H1 (cell line): Measurements from ENCODE around the gene NFE2L2. TPM values are rescaled to one million over a fixed set of nuclear protein-coding genes. Genes with fewer than 3 reads are reported as not detected.
A peak's percentile ranks its signal among the peaks of the same experiment; 100 is the strongest.

Experiments
- CTCF ChIA-PET: fragments of 300-600 bp; sonication (Branson Sonifier 250); formaldehyde crosslinking; loops from one replicate; lab custom pipeline; 2021; ENCODE audit not compliant: partially characterized antibody; lab: Charles Lee
- POLR2A ChIA-PET: fragments of 300-600 bp; sonication (Branson Sonifier 250); formaldehyde crosslinking; loops from one replicate; lab custom pipeline; 2021; ENCODE audit warnings: inconsistent platforms; ENCODE audit not compliant: partially characterized antibody; lab: Charles Lee
- DNase-seq, 2 experiments: peaks; one replicate each; pipeline versions ENCODE4 v3.0.0 to v3.0.0-alpha.2; 2010 to 2022; ENCODE audit warnings: low spot score in 2 of 2, low read depth in 1 of 2, mixed read lengths in 1 of 2
- FAIRE-seq: peaks from 2 replicates; lab custom pipeline; 2011; peaks lifted over from hg19 to GRCh38; lab: Jason Lieb, UNC
- H2AFZ ChIP-seq: 2 replicates; pipeline ENCODE4 v1.8.1; 2012; ENCODE audit warnings: low read length, inconsistent platforms
- H2AK5ac ChIP-seq: 2 replicates; pipeline ENCODE4 v1.6.1; 2013; ENCODE audit warnings: low read depth, low read length
- H2BK120ac ChIP-seq: replicated peaks from 2 replicates; pipeline ENCODE3; 2013; ENCODE audit warnings: low read depth, low read length, inconsistent platforms
- H2BK12ac ChIP-seq: 2 replicates; pipeline ENCODE4 v1.6.1; 2013; ENCODE audit warnings: low read depth, low read length
- H2BK15ac ChIP-seq: 2 replicates; pipeline ENCODE4 v1.6.1; 2013; ENCODE audit warnings: low read length
- H2BK20ac ChIP-seq: 2 replicates; pipeline ENCODE4 v1.6.1; 2013; ENCODE audit warnings: low read length
- H2BK5ac ChIP-seq: 2 replicates; pipeline ENCODE4 v1.6.1; 2013; ENCODE audit warnings: low read depth, low read length
- H3K14ac ChIP-seq: 2 replicates; pipeline ENCODE4 v1.6.1; 2013; ENCODE audit warnings: inconsistent platforms; ENCODE audit not compliant: insufficient read length
- H3K18ac ChIP-seq: 2 replicates; pipeline ENCODE4 v1.6.1; 2013; ENCODE audit warnings: low read length; ENCODE audit errors: extremely low read depth
- H3K23ac ChIP-seq: 2 replicates; pipeline ENCODE4 v1.6.1; 2013; ENCODE audit warnings: inconsistent platforms; ENCODE audit not compliant: insufficient read length
- H3K23me2 ChIP-seq: 2 replicates; pipeline ENCODE4 v1.6.1; 2013; ENCODE audit warnings: low read depth, low read length
- H3K27ac ChIP-seq: 2 replicates; pipeline ENCODE4 v1.6.1; 2011; ENCODE audit warnings: low read depth, low read length, inconsistent platforms
- H3K27me3 ChIP-seq, 4 experiments: replicated peaks in 1 of 4; 1 replicate in 1 of 4; 2 replicates in 3 of 4; pipeline versions ENCODE4 v1.6.1 to v1.8.1; 2011 to 2013; ENCODE audit warnings: low read length in 3 of 4, mild to moderate bottlenecking in 3 of 4, inconsistent platforms in 2 of 4, mixed read lengths in 2 of 4, moderate library complexity in 1 of 4; ENCODE audit not compliant: control insufficient read depth in 3 of 4, insufficient read depth in 3 of 4; ENCODE audit errors: extremely low read depth in 1 of 4
- H3K36me3 ChIP-seq, 4 experiments: 2 replicates each; pipeline versions ENCODE4 v1.6.1 to v1.8.1; 2011 to 2013; ENCODE audit warnings: mild to moderate bottlenecking in 4 of 4, low read length in 3 of 4, moderate library complexity in 2 of 4, control low read depth in 1 of 4, inconsistent platforms in 1 of 4; ENCODE audit not compliant: insufficient read depth in 4 of 4, control insufficient read depth in 2 of 4
- H3K4ac ChIP-seq: replicated peaks from 2 replicates; pipeline ENCODE3; 2013; ENCODE audit warnings: low read length, low read depth, mixed read lengths, inconsistent platforms; ENCODE audit not compliant: insufficient read length
- H3K4me1 ChIP-seq, 4 experiments: replicated peaks in 1 of 4; 1 replicate in 1 of 4; 2 replicates in 3 of 4; pipeline versions ENCODE4 v1.6.1 to v1.8.1; 2011 to 2013; ENCODE audit warnings: low read length in 3 of 4, inconsistent platforms in 2 of 4, mixed read lengths in 1 of 4; ENCODE audit not compliant: insufficient read depth in 4 of 4, control insufficient read depth in 3 of 4
- H3K4me2 ChIP-seq, 2 experiments: 2 replicates each; pipeline versions ENCODE4 v1.6.1 to v1.8.1; 2011 to 2013; ENCODE audit warnings: low read depth in 2 of 2, low read length in 2 of 2, control low read depth in 1 of 2, inconsistent platforms in 1 of 2, mild to moderate bottlenecking in 1 of 2; ENCODE audit not compliant: insufficient read depth in 1 of 2
- H3K4me3 ChIP-seq, 4 experiments: fragments of 200-600, 300-600 bp in 1 of 4; sonication (generic), shearing (Covaris generic), sonication (Bioruptor Twin) in 1 of 4; 2 replicates each; pipeline versions ENCODE4 v1.5.1 to v1.8.1; 2011 to 2016; ENCODE audit warnings: low read length in 4 of 4, low read depth in 3 of 4, control low read depth in 2 of 4, inconsistent platforms in 2 of 4, mild to moderate bottlenecking in 2 of 4, mixed read lengths in 1 of 4, moderate library complexity in 1 of 4; ENCODE audit not compliant: insufficient read depth in 2 of 4; ENCODE audit errors: extremely low read depth in 1 of 4
- H3K56ac ChIP-seq: replicated peaks from 2 replicates; pipeline ENCODE3; 2013; ENCODE audit warnings: low read depth, mild to moderate bottlenecking, mixed read lengths, low read length, inconsistent platforms; ENCODE audit not compliant: insufficient read length
- H3K79me1 ChIP-seq: 2 replicates; pipeline ENCODE4 v1.6.1; 2013; ENCODE audit warnings: low read depth, low read length, control low read depth
- H3K79me2 ChIP-seq, 2 experiments: 2 replicates each; pipeline versions ENCODE4 v1.6.1 to v1.8.1; 2012 to 2013; ENCODE audit warnings: low read length in 2 of 2, mild to moderate bottlenecking in 2 of 2, inconsistent platforms in 1 of 2; ENCODE audit not compliant: insufficient read depth in 2 of 2, control insufficient read depth in 1 of 2
- H3K9ac ChIP-seq, 4 experiments: replicated peaks in 1 of 4; 1 replicate in 1 of 4; 2 replicates in 3 of 4; pipeline versions ENCODE4 v1.6.1 to v1.8.1; 2011 to 2013; ENCODE audit warnings: low read depth in 3 of 4, low read length in 3 of 4, control low read depth in 2 of 4, mild to moderate bottlenecking in 2 of 4, moderate library complexity in 2 of 4, inconsistent platforms in 1 of 4; ENCODE audit errors: extremely low read depth in 1 of 4
- H3K9me3 ChIP-seq, 2 experiments: 2 replicates each; pipeline versions ENCODE4 v1.6.1 to v1.8.1; 2012 to 2013; ENCODE audit warnings: mild to moderate bottlenecking in 2 of 2, moderate library complexity in 2 of 2, control low read depth in 1 of 2, inconsistent platforms in 1 of 2, low read depth in 1 of 2, low read length in 1 of 2, mixed read lengths in 1 of 2; ENCODE audit not compliant: insufficient read depth in 2 of 2
- H4K20me1 ChIP-seq, 2 experiments: replicated peaks in 1 of 2; 2 replicates each; pipeline versions ENCODE3 to v1.8.1; 2011 to 2013; ENCODE audit warnings: inconsistent platforms in 2 of 2, low read length in 2 of 2, mild to moderate bottlenecking in 1 of 2; ENCODE audit not compliant: insufficient read depth in 2 of 2, control insufficient read depth in 1 of 2
- H4K5ac ChIP-seq: 2 replicates; pipeline ENCODE4 v1.6.1; 2013; ENCODE audit warnings: low read length, low read depth, mixed read lengths, inconsistent platforms; ENCODE audit not compliant: insufficient read length
- H4K8ac ChIP-seq: 2 replicates; pipeline ENCODE4 v1.8.0; 2013; ENCODE audit warnings: mild to moderate bottlenecking, moderate library complexity, low read length, inconsistent platforms; ENCODE audit not compliant: insufficient read depth; ENCODE audit errors: extremely low read depth
- H4K91ac ChIP-seq: replicated peaks from 2 replicates; pipeline ENCODE3; 2013; ENCODE audit warnings: low read length, mixed read lengths, inconsistent platforms; ENCODE audit not compliant: insufficient read length
- MAFK ChIP-seq: IDR thresholded peaks from 2 replicates; pipeline ENCODE4 v1.6.1; 2012; ENCODE audit warnings: low read depth, mild to moderate bottlenecking, improper control_type of control experiment, low read length
- TAF1 ChIP-seq: IDR thresholded peaks from 2 replicates; pipeline ENCODE4 v1.6.1; 2011; ENCODE audit warnings: mild to moderate bottlenecking, low read depth, low read length
- ZNF274 ChIP-seq: IDR thresholded peaks from 2 replicates; pipeline ENCODE4 v1.7.0; 2012; ENCODE audit warnings: low read length, borderline replicate concordance; ENCODE audit errors: extremely low read depth
- WGBS, 2 experiments: shearing (Covaris generic) in 1 of 2; methylation state at CpG; one replicate each; pipeline versions ENCODE4 v1.1.6 to v1.1.7; 2013 to 2015; ENCODE audit warnings: low lambda C conversion rate in 2 of 2, mixed read lengths in 2 of 2, inconsistent platforms in 1 of 2, low coverage in 1 of 2, missing lambda C conversion rate in 1 of 2; ENCODE audit not compliant: insufficient replicate concordance in 2 of 2, insufficient coverage in 1 of 2, insufficient read length in 1 of 2; ENCODE audit errors: extremely low coverage in 1 of 2, missing lambda C conversion rate in 1 of 2; 5-methylcytosine and 5-hydroxymethylcytosine counted together
- polyA plus RNA-seq, 7 experiments: library from polyadenylated mRNA; depleted of rRNA in 3 of 7; stranded (reverse) in 5 of 7; unstranded in 2 of 7; fragments of >200 nt in 5 of 7; fragments of 200-250 nt in 2 of 7; gene quantifications; 1 replicate in 5 of 7; 2 replicates in 1 of 7; 4 replicates in 1 of 7; pipeline versions ENCODE4 v1.2.1 to v1.2.3, GENCODE V29; 2011 to 2013; ENCODE audit warnings: missing spikeins in 2 of 7, mixed read lengths in 2 of 7
- total RNA-seq: library from RNA; stranded (reverse); fragmentation: NEBNext Ultra II Directional; extraction: Animal tissue kit (Norgen Biotek cat#: 25700); gene quantifications from 2 replicates; pipeline ENCODE4 v1.2.1, GENCODE V29; 2021

NFE2L2 gene
- total and polyA plus RNA-seq, 2 of the 8 experiments (the other 6 are each of a cell fraction or from before 2014, with no cell fraction given), result 33.2 to 34.5 TPM

- FAIRE-seq, result no peak
- TF ChIP-seq TAF1, result no peak
- no peak for TF ChIP-seq ZNF274
- TF ChIP-seq MAFK, result no peak
Observed at GRCh38 chr2:177211169-177211568, 53.4 kb downstream of the NFE2L2 start.

More at GRCh38 chr2:177211169-177211568, 53.4 kb downstream of the NFE2L2 start:
- Histone ChIP-seq H3K27ac (peak overlapping the region; percentile 97), H2BK15ac (no peak overlapping the region), H3K36me3 (peaks cover 6 to 16% (median 11%) of the 10 kb centered on the region in 4 experiments), H3K14ac (no peak overlapping the region), H3K23ac (no peak overlapping the region), H3K4me1 (peaks cover 3 to 5% (median 5%) of the 10 kb centered on the region in 4 experiments; a peak in 5 of 7 replicates), H3K27me3 (no peaks in the 10 kb centered on the region), H3K4me3 (peak overlapping the region; percentile 60 to 91 (median 70); a peak in 7 of 8 replicates), H2BK120ac (no peak overlapping the region), H3K4ac (no peak overlapping the region), H4K20me1 (peaks cover 7 to 10% of the 10 kb centered on the region in 2 experiments), H3K56ac (no peak overlapping the region), H2BK12ac (no peak overlapping the region; the same call in 1 of the 2 replicates), H3K23me2 (no peaks in the 10 kb centered on the region; the same call in 1 of the 2 replicates), H3K4me2 (peak overlapping the region; percentile 86 to 88), H3K9me3 (no peaks in the 10 kb centered on the region), H3K79me2 (peaks cover 10 to 49% of the 10 kb centered on the region in 2 experiments), H4K5ac (peak overlapping the region; percentile 75), H3K18ac (no peak overlapping the region), H2AFZ (no peak overlapping the region), H2BK20ac (no peak overlapping the region), H4K8ac (no peak overlapping the region), H4K91ac (no peak overlapping the region), H2BK5ac (0 out of 2 replicates have a peak overlapping the region, but pooled peaks have one; percentile 6), H3K9ac (peak overlapping the region in 3 of 4 experiments; percentile 82 to 99 (median 98); a peak in 3 of 7 replicates), H2AK5ac (no peak overlapping the region), H3K79me1 (no peaks in the 10 kb centered on the region)
- 80% methylated on average over 7 of the region's 7 CpGs; no CpG with 5 or more reads in 1 of the 2 experiments for WGBS, 2 experiments
- POLR2A ChIA-PET, result interaction anchor here (1.3 to 5.0 kb wide), 15 partner anchors 11 to 53 kb away, joined by 4 to 128 read pairs (median 6); partner anchors contain the start of gene NFE2L2
- no peak for DNase-seq
- CTCF ChIA-PET, result interaction anchor here (0.7 to 1.4 kb wide), 4 partner anchors 13 to 73 kb away, joined by 3 to 9 read pairs (median 4); no protein-coding TSS in a partner anchor
